BE2C (cell line): ENCODE measurements around the gene PRR3.

ENCODE experiments used
- DNase-seq: peaks from one replicate; pipeline ENCODE4 v3.0.0-alpha.2; 2020
- H3K27me3 ChIP-seq: fragments of 250-450 bp; sonication (Bioruptor Pico); 2 replicates; pipeline ENCODE4 v1.5.1; 2020; ENCODE audit warnings: mild to moderate bottlenecking
- H3K36me3 ChIP-seq: fragments of 250-450 bp; sonication (Bioruptor Pico); 2 replicates; pipeline ENCODE4 v1.5.1; 2020; ENCODE audit warnings: mild to moderate bottlenecking
- H3K4me1 ChIP-seq: fragments of 250-450 bp; sonication (Bioruptor Pico); 2 replicates; pipeline ENCODE4 v1.5.1; 2020
- H3K4me3 ChIP-seq: 2 replicates; pipeline ENCODE4 v1.5.1; 2011; ENCODE audit warnings: low read depth, low read length
- H3K9me3 ChIP-seq: fragments of 250-450 bp; sonication (Bioruptor Pico); 2 replicates; pipeline ENCODE4 v1.5.1; 2020
- CTCF ChIP-seq: IDR thresholded peaks from 2 replicates; pipeline ENCODE4 v1.5.1; 2012; ENCODE audit warnings: mild to moderate bottlenecking, low read depth, low read length

The PRR3 gene

GRCh38 chr6:30542915-30543314 is 14.2 kb upstream of the PRR3 start:
- no peak overlapping the region for H3K4me3 ChIP-seq
- H3K27me3 ChIP-seq, result peaks cover 2% of the 10 kb centered on the region
- no peak for DNase-seq
- H3K36me3 ChIP-seq, result no peaks in the 10 kb centered on the region
- no peaks in the 10 kb centered on the region for H3K9me3 ChIP-seq
- no peak for TF ChIP-seq CTCF
- no peaks in the 10 kb centered on the region for H3K4me1 ChIP-seq

GRCh38 chr6:30543821-30544220 is 13.3 kb upstream of the PRR3 start:
- no peak overlapping the region for H3K4me3 ChIP-seq
- no peak for DNase-seq
- no peaks in the 10 kb centered on the region; the same call in 1 of the 2 replicates for H3K27me3 ChIP-seq
- no peaks in the 10 kb centered on the region for H3K9me3 ChIP-seq
- TF ChIP-seq CTCF, result no peak
- peaks cover 4% of the 10 kb centered on the region; the same call in 1 of the 2 replicates for H3K36me3 ChIP-seq
- H3K4me1 ChIP-seq, result no peaks in the 10 kb centered on the region

GRCh38 chr6:30544666-30545272 is 12.3 kb upstream of the PRR3 start:
- no peaks in the 10 kb centered on the region for H3K9me3 ChIP-seq
- H3K36me3 ChIP-seq, result peaks cover 4% of the 10 kb centered on the region; the same call in 1 of the 2 replicates
- no peaks in the 10 kb centered on the region for H3K4me1 ChIP-seq
- peak; percentile 82 for TF ChIP-seq CTCF
- DNase-seq, result peak; percentile 26
- no peak overlapping the region for H3K4me3 ChIP-seq
- no peaks in the 10 kb centered on the region; the same call in 1 of the 2 replicates for H3K27me3 ChIP-seq

- Histone ChIP-seq H3K27me3 (no peaks in the 10 kb centered on the region; the same call in 1 of the 2 replicates), H3K4me1 (no peaks in the 10 kb centered on the region), H3K36me3 (peaks cover 16% of the 10 kb centered on the region), H3K9me3 (no peaks in the 10 kb centered on the region), H3K4me3 (no peak overlapping the region)
- DNase-seq, result no peak
- TF ChIP-seq CTCF, result no peak
Observed at GRCh38 chr6:30547454-30547853, 9.6 kb upstream of the PRR3 start.

GRCh38 chr6:30548375-30548774 is 8.7 kb upstream of the PRR3 start:
- H3K36me3 ChIP-seq, result peaks cover 23% of the 10 kb centered on the region
- TF ChIP-seq CTCF, result no peak

GRCh38 chr6:30554404-30554803 is 2.7 kb upstream of the PRR3 start:
- Histone ChIP-seq H3K4me3 (no peak overlapping the region), H3K9me3 (no peaks in the 10 kb centered on the region), H3K4me1 (no peaks in the 10 kb centered on the region), H3K27me3 (no peaks in the 10 kb centered on the region), H3K36me3 (peaks cover 36% of the 10 kb centered on the region)
- TF ChIP-seq CTCF, result no peak
- no peak for DNase-seq

More at GRCh38 chr6:30548375-30548774, 8.7 kb upstream of the PRR3 start:
- no peaks in the 10 kb centered on the region for H3K9me3 ChIP-seq
- no peak for DNase-seq
- H3K27me3 ChIP-seq, result no peaks in the 10 kb centered on the region
- H3K4me1 ChIP-seq, result no peaks in the 10 kb centered on the region
- no peak overlapping the region for H3K4me3 ChIP-seq
